NT2/D1 (cell line): Measurements from ENCODE around the gene THYN1.

Experiments
- DNase-seq: peaks from one replicate; pipeline ENCODE4 v3.0.0-alpha.2; 2011; ENCODE audit warnings: low read depth, low spot score
- H3K27me3 ChIP-seq: 2 replicates; pipeline ENCODE4 v1.6.0; 2011; ENCODE audit warnings: mild to moderate bottlenecking; ENCODE audit not compliant: insufficient read length, insufficient read depth
- H3K36me3 ChIP-seq: 2 replicates; pipeline ENCODE4 v1.6.1; 2011; ENCODE audit warnings: mild to moderate bottlenecking, low read length, mixed read lengths; ENCODE audit not compliant: insufficient read depth, insufficient read length
- H3K4me1 ChIP-seq: 2 replicates; pipeline ENCODE4 v1.5.1; 2011; ENCODE audit not compliant: insufficient read depth, insufficient read length
- H3K4me3 ChIP-seq: 2 replicates; pipeline ENCODE4 v1.5.1; 2011; ENCODE audit warnings: low read depth; ENCODE audit not compliant: insufficient read length
- H3K9ac ChIP-seq: 2 replicates; pipeline ENCODE4 v1.6.0; 2011; ENCODE audit warnings: low read depth; ENCODE audit not compliant: insufficient read length
- H3K9me3 ChIP-seq: 2 replicates; pipeline ENCODE4 v1.5.1; 2011; ENCODE audit warnings: mild to moderate bottlenecking, low read length; ENCODE audit not compliant: insufficient read depth
- SUZ12 ChIP-seq: IDR thresholded peaks from 2 replicates; pipeline ENCODE4 v1.6.1; 2011; ENCODE audit not compliant: insufficient read length, insufficient read depth; ENCODE audit errors: extremely low read depth
- YY1 ChIP-seq: IDR thresholded peaks from 2 replicates; pipeline ENCODE4 v1.6.1; 2011; ENCODE audit not compliant: insufficient read length, insufficient read depth
- ZNF274 ChIP-seq: IDR thresholded peaks from 2 replicates; pipeline ENCODE4 v1.6.1; 2011; ENCODE audit warnings: mild to moderate bottlenecking, low read depth, low read length

Gene THYN1

GRCh38 chr11:134224710-134225664 lies 28.2 kb downstream of the THYN1 start:
- no peaks in the 10 kb centered on the region for H3K9me3 ChIP-seq
- H3K4me1 ChIP-seq: no peaks in the 10 kb centered on the region
- peaks cover 20% of the 10 kb centered on the region for H3K27me3 ChIP-seq
- peak overlapping the region; percentile 82 for H3K9ac ChIP-seq
- peak overlapping the region; percentile 87 for H3K4me3 ChIP-seq
- no peak for TF ChIP-seq SUZ12
- TF ChIP-seq ZNF274: no peak
- TF ChIP-seq YY1: no peak
- no peak for DNase-seq
- peaks cover 20% of the 10 kb centered on the region for H3K36me3 ChIP-seq

- DNase-seq: peak; percentile 93
- peaks cover 20% of the 10 kb centered on the region for H3K27me3 ChIP-seq
- H3K4me3 ChIP-seq: peak within 1 kb of the TSS; percentile 87
- peaks cover 29% of the 10 kb centered on the region for H3K36me3 ChIP-seq
- H3K9me3 ChIP-seq: no peaks in the 10 kb centered on the region
- no peak for TF ChIP-seq SUZ12
- no peak for TF ChIP-seq ZNF274
- peak; percentile 25 for TF ChIP-seq YY1
- peak within 1 kb of the TSS; percentile 92 for H3K9ac ChIP-seq
- no peaks in the 10 kb centered on the region for H3K4me1 ChIP-seq
Observed at GRCh38 chr11:134223836-134224709, 29.1 kb downstream of the THYN1 start, which contains the start of the genes NCAPD3 and VPS26B. TSS of gene NCAPD3 (minus strand) at chr11:134223967. CDS start at chr11:134223926, 41 bp downstream. TSS of gene VPS26B (plus strand) at chr11:134224671. CDS start at chr11:134225123, 452 bp downstream.

GRCh38 chr11:134223121-134223520 lies 30.0 kb downstream of the THYN1 start:
- Histone ChIP-seq H3K27me3 (peaks cover 20% of the 10 kb centered on the region), H3K36me3 (peaks cover 37% of the 10 kb centered on the region), H3K4me1 (no peaks in the 10 kb centered on the region), H3K9ac (peak overlapping the region; percentile 73), H3K4me3 (peak overlapping the region; percentile 87), H3K9me3 (no peaks in the 10 kb centered on the region)
- no peak for TF ChIP-seq YY1
- TF ChIP-seq SUZ12: no peak
- no peak for TF ChIP-seq ZNF274
- no peak for DNase-seq

GRCh38 chr11:134216816-134217215 lies 36.3 kb downstream of the THYN1 start:
- Histone ChIP-seq H3K4me3 (no peak overlapping the region), H3K9me3 (no peaks in the 10 kb centered on the region), H3K9ac (no peak overlapping the region), H3K27me3 (no peaks in the 10 kb centered on the region), H3K36me3 (peaks cover 52% of the 10 kb centered on the region), H3K4me1 (no peaks in the 10 kb centered on the region)
- no peak for DNase-seq
- TF ChIP-seq ZNF274: no peak
- TF ChIP-seq SUZ12: no peak
- TF ChIP-seq YY1: no peak

GRCh38 chr11:134215836-134216235 lies 37.3 kb downstream of the THYN1 start:
- no peaks in the 10 kb centered on the region for H3K9me3 ChIP-seq
- TF ChIP-seq SUZ12 (no peak), YY1 (no peak), ZNF274 (no peak)
- no peak overlapping the region for H3K4me3 ChIP-seq
- no peaks in the 10 kb centered on the region for H3K27me3 ChIP-seq
- no peaks in the 10 kb centered on the region for H3K4me1 ChIP-seq
- H3K36me3 ChIP-seq: peaks cover 50% of the 10 kb centered on the region
- H3K9ac ChIP-seq: no peak overlapping the region
- DNase-seq: no peak

- no peak for TF ChIP-seq YY1
- no peak for TF ChIP-seq SUZ12
- TF ChIP-seq ZNF274: no peak
- H3K9ac ChIP-seq: no peak overlapping the region
- DNase-seq: no peak
- no peaks in the 10 kb centered on the region for H3K4me1 ChIP-seq
- H3K36me3 ChIP-seq: peaks cover 74% of the 10 kb centered on the region
- H3K27me3 ChIP-seq: no peaks in the 10 kb centered on the region
- H3K4me3 ChIP-seq: no peak overlapping the region
- no peaks in the 10 kb centered on the region for H3K9me3 ChIP-seq
Observed at GRCh38 chr11:134207538-134208239, 45.5 kb downstream of the THYN1 start.
